HL-60/S4 treated with retinoic acid at 250 ng/mL for 4 days and 3 days (cell line): ENCODE data around the gene GPR18.

Source experiments
- in situ Hi-C: fragments of 300-500 bp; cut with MboI; formaldehyde crosslinking; loops from 2 replicates; pipeline ENCODE4 v1.7.0; 2022; ENCODE audit warnings: low sequenced_read_pairs

The GPR18 gene

GRCh38 chr13:99293178-99293577 is 35.0 kb upstream of the GPR18 start:
- in situ Hi-C loops = no loop called here

GRCh38 chr13:99290894-99291293 is 32.7 kb upstream of the GPR18 start:
- in situ Hi-C loops = no loop called here

GRCh38 chr13:99289674-99290337 is 31.6 kb upstream of the GPR18 start:
- in situ Hi-C loops = no loop called here

GRCh38 chr13:99289271-99289670 is 31.1 kb upstream of the GPR18 start:
- in situ Hi-C loops = no loop called here

- in situ Hi-C loops = no loop called here
These were observed 29.9 kb upstream of the GPR18 start for GRCh38 chr13:99288089-99288488.

GRCh38 chr13:99287551-99287950 is 29.4 kb upstream of the GPR18 start:
- in situ Hi-C loops = no loop called here

- in situ Hi-C loops = no loop called here
These were observed 27.4 kb upstream of the GPR18 start for GRCh38 chr13:99285432-99286182.

GRCh38 chr13:99282264-99283231 is 24.4 kb upstream of the GPR18 start:
- in situ Hi-C loops = no loop called here

- in situ Hi-C loops = no loop called here
These were observed 23.7 kb upstream of the GPR18 start for GRCh38 chr13:99281811-99282263.

GRCh38 chr13:99280166-99280565 is 22.0 kb upstream of the GPR18 start:
- in situ Hi-C loops = no loop called here

GRCh38 chr13:99279637-99280036 is 21.5 kb upstream of the GPR18 start:
- in situ Hi-C loops = loop anchor here (10.0 kb wide), 1 partner anchor 85 kb away; no protein-coding TSS in a partner anchor

- in situ Hi-C loops = loop anchor here (10.0 kb wide), 1 partner anchor 86 kb away; no protein-coding TSS in a partner anchor
These were observed 20.7 kb upstream of the GPR18 start for GRCh38 chr13:99278843-99279242.

- in situ Hi-C loops = loop anchor here (10.0 kb wide), 1 partner anchor 87 kb away; no protein-coding TSS in a partner anchor
These were observed 20.0 kb upstream of the GPR18 start for GRCh38 chr13:99278200-99278599.

- in situ Hi-C loops = loop anchor here (10.0 kb wide), 1 partner anchor 87 kb away; no protein-coding TSS in a partner anchor
These were observed 19.4 kb upstream of the GPR18 start for GRCh38 chr13:99277629-99278028.

GRCh38 chr13:99276706-99277105 is 18.5 kb upstream of the GPR18 start:
- in situ Hi-C loops = loop anchor here (10.0 kb wide), 1 partner anchor 88 kb away; no protein-coding TSS in a partner anchor

GRCh38 chr13:99275093-99275469 is 16.9 kb upstream of the GPR18 start:
- in situ Hi-C loops = loop anchor here (10.0 kb wide), 1 partner anchor 90 kb away; no protein-coding TSS in a partner anchor

- in situ Hi-C loops = loop anchor here (5.0 to 25.0 kb wide), 3 partner anchors 92 to 411 kb away; no protein-coding TSS in a partner anchor
These were observed 14.9 kb upstream of the GPR18 start for GRCh38 chr13:99273128-99273527.

GRCh38 chr13:99272481-99272880 is 14.3 kb upstream of the GPR18 start:
- in situ Hi-C loops = loop anchor here (5.0 to 25.0 kb wide), 3 partner anchors 92 to 410 kb away; no protein-coding TSS in a partner anchor

GRCh38 chr13:99271249-99271648 is 13.1 kb upstream of the GPR18 start:
- in situ Hi-C loops = loop anchor here (5.0 to 25.0 kb wide), 3 partner anchors 94 to 409 kb away; no protein-coding TSS in a partner anchor

GRCh38 chr13:99270518-99270917 is 12.3 kb upstream of the GPR18 start:
- in situ Hi-C loops = loop anchor here (5.0 to 25.0 kb wide), 3 partner anchors 94 to 408 kb away; no protein-coding TSS in a partner anchor
